Testis (tissue), 2 donors: ENCODE results near the gene CCDC122.

Source experiments
- POLR2A ChIP-seq: fragments of 450-650 bp; IDR thresholded peaks from one replicate; pipeline ENCODE4 v1.6.1; 2017; ENCODE audit warnings: antibody characterized with exemption, mild to moderate bottlenecking, moderate library complexity
- TF ChIP-seq, protein P1 (sequence below), 3 experiments: fragments of 450-650 bp in 2 of 3; fragments of 200-600 bp in 1 of 3; sonication (generic) in 1 of 3; IDR thresholded peaks; one replicate each; pipeline ENCODE4 v1.5.1; 2016 to 2019; ENCODE audit warnings: antibody characterized with exemption in 3 of 3, mild to moderate bottlenecking in 2 of 3, moderate library complexity in 1 of 3

DNA sequence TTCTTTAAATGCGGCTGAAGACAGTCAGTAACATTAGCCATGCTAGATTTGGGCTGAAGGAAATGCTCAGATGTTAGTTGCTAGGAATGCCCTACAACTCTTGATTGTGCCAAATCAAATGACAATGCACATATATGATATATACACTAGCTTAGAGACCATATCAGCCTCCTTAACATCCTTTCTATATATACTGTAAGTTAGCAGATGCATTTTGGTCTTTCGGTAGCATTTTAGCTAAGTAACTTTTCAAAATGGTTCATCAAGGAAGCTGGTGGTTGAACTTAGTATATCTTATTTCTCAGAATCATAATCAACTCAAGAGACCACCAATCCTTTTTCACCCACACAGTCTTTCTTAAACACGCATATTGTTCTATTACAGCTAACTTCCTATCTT, 78.7 kb downstream of the CCDC122 start:
- TF ChIP-seq POLR2A: no peak
- TF ChIP-seq, protein P1, sequence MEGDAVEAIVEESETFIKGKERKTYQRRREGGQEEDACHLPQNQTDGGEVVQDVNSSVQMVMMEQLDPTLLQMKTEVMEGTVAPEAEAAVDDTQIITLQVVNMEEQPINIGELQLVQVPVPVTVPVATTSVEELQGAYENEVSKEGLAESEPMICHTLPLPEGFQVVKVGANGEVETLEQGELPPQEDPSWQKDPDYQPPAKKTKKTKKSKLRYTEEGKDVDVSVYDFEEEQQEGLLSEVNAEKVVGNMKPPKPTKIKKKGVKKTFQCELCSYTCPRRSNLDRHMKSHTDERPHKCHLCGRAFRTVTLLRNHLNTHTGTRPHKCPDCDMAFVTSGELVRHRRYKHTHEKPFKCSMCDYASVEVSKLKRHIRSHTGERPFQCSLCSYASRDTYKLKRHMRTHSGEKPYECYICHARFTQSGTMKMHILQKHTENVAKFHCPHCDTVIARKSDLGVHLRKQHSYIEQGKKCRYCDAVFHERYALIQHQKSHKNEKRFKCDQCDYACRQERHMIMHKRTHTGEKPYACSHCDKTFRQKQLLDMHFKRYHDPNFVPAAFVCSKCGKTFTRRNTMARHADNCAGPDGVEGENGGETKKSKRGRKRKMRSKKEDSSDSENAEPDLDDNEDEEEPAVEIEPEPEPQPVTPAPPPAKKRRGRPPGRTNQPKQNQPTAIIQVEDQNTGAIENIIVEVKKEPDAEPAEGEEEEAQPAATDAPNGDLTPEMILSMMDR (IDR thresholded peaks at IDR 0.05): no peak
